ENCODE measurements around the gene PHC3.

- TF ChIP-seq POLR2A (IDR thresholded peaks at IDR 0.05) (no peak), POLR2AphosphoS5 (IDR thresholded peaks at IDR 0.05) (no peak), CTCF (IDR thresholded peaks at IDR 0.05) (no peak), EP300 (IDR thresholded peaks at IDR 0.05; ENCODE audit: low read depth) (no peak)
These were observed 119.5 kb downstream of the PHC3 start for GRCh38 chr3:170062068-170062467.
